GM12878 (cell line): ENCODE measurements around the gene ETHE1. TPM values are rescaled to one million over a fixed set of nuclear protein-coding genes. Genes with fewer than 3 reads are reported as not detected.

ENCODE experiments used
- ATAC-seq: fragments of 200-7000 bp; cut with Tn5 transposase; 3 replicates; pipeline ENCODE4 v1.9.1; 2020; ENCODE audit warnings: mild to moderate bottlenecking, moderate library complexity
- BruUV-seq: library from RNA; stranded (reverse); fragments of 400-500 nt; replicated peaks from 2 replicates; lab custom pipeline; 2021; lab: Mats Ljungman, UMichigan
- CTCF ChIA-PET: fragments of 300-600 bp; sonication (Branson Sonifier 250); formaldehyde crosslinking; extraction: SDS; loops from one replicate; lab custom pipeline; 2021; ENCODE audit warnings: inconsistent platforms; lab: Yijun Ruan, JAX
- POLR2A ChIA-PET: fragments of 350-600 bp; formaldehyde crosslinking; extraction: SDS; loops from one replicate; lab custom pipeline; 2021; ENCODE audit warnings: inconsistent platforms; lab: Charles Lee
- RAD21 ChIA-PET: fragments of 300-600 bp; sonication (Branson Sonifier 250); formaldehyde crosslinking; loops from one replicate; lab custom pipeline; 2023; ENCODE audit warnings: antibody characterized with exemption; ENCODE audit not compliant: unreplicated experiment; lab: Charles Lee
- SMC1A ChIA-PET: fragments of 300-600 bp; sonication (Branson Sonifier 250); formaldehyde crosslinking; loops from one replicate; lab custom pipeline; 2023; ENCODE audit not compliant: unreplicated experiment, uncharacterized antibody; lab: Charles Lee
- DNase-seq: peaks from one replicate; pipeline ENCODE4 v3.0.0-alpha.2; 2011; ENCODE audit warnings: low read depth, low spot score
- FAIRE-seq: peaks from 3 replicates; lab custom pipeline; 2011; peaks lifted over from hg19 to GRCh38; lab: Jason Lieb, UNC
- H2AFZ ChIP-seq: 2 replicates; pipeline ENCODE4 v1.6.0; 2011; ENCODE audit warnings: low read depth, low read length, control low read depth; ENCODE audit not compliant: control insufficient read depth
- H3K27ac ChIP-seq: 2 replicates; pipeline ENCODE4 v1.5.1; 2011; ENCODE audit warnings: control low read depth; ENCODE audit not compliant: control insufficient read depth, insufficient read depth
- H3K27me3 ChIP-seq, 2 experiments: replicated peaks in 1 of 2; 2 replicates each; pipeline versions ENCODE4 v1.6.0 to v1.6.1; 2011; ENCODE audit warnings: low read length in 1 of 2; ENCODE audit not compliant: control insufficient read depth in 2 of 2, insufficient read depth in 2 of 2
- H3K36me3 ChIP-seq, 2 experiments: 2 replicates each; pipeline ENCODE4 v1.5.1; 2011; ENCODE audit warnings: low read length in 1 of 2; ENCODE audit not compliant: control insufficient read depth in 2 of 2, insufficient read depth in 2 of 2
- H3K4me1 ChIP-seq: 2 replicates; pipeline ENCODE4 v1.6.1; 2011; ENCODE audit warnings: mild to moderate bottlenecking, low read length, moderate library complexity, mixed read lengths; ENCODE audit not compliant: control insufficient read depth, insufficient read depth
- H3K4me2 ChIP-seq: 2 replicates; pipeline ENCODE4 v1.6.0; 2011; ENCODE audit warnings: control low read depth; ENCODE audit not compliant: control insufficient read depth, insufficient read depth
- H3K4me3 ChIP-seq: fragments of 200-600 bp; sonication (generic); 2 replicates; pipeline ENCODE4 v1.5.1; 2016
- H3K79me2 ChIP-seq: 2 replicates; pipeline ENCODE4 v1.6.0; 2011; ENCODE audit warnings: low read length; ENCODE audit not compliant: control insufficient read depth, insufficient read depth
- H3K9ac ChIP-seq: 2 replicates; pipeline ENCODE4 v1.8.0; 2011; ENCODE audit warnings: low read length, control low read depth, mixed read lengths; ENCODE audit not compliant: control insufficient read depth, insufficient read depth
- H3K9me3 ChIP-seq: replicated peaks from 3 replicates; pipeline ENCODE4 v1.5.1; 2011; ENCODE audit warnings: mild to moderate bottlenecking, low read length; ENCODE audit not compliant: control insufficient read depth, insufficient read depth
- H4K20me1 ChIP-seq: 2 replicates; pipeline ENCODE4 v1.6.0; 2011; ENCODE audit not compliant: control insufficient read depth, insufficient read depth
- BCL11A ChIP-seq: IDR thresholded peaks from 2 replicates; pipeline ENCODE4 v1.6.1; 2011; ENCODE audit warnings: low read depth, low read length
- CEBPB ChIP-seq, 2 experiments: fragments of 150-350 bp in 1 of 2; IDR thresholded peaks; 2 replicates each; pipeline ENCODE4 v1.6.1; 2012 to 2014; ENCODE audit warnings: low read depth in 2 of 2, low read length in 2 of 2, borderline replicate concordance in 1 of 2, inconsistent platforms in 1 of 2
- EP300 ChIP-seq, 2 experiments: fragments of 150-350 bp in 1 of 2; IDR thresholded peaks; 2 replicates each; pipeline ENCODE4 v1.6.1; 2011 to 2012; ENCODE audit warnings: low read depth in 2 of 2, low read length in 2 of 2, borderline replicate concordance in 1 of 2, improper control_type of control experiment in 1 of 2, inconsistent platforms in 1 of 2; ENCODE audit not compliant: control insufficient read depth in 1 of 2
- FOXK2 ChIP-seq: fragments of 450-650 bp; IDR thresholded peaks from 2 replicates; pipeline ENCODE4 v1.6.1; 2017; ENCODE audit warnings: mild to moderate bottlenecking, moderate library complexity
- GABPA ChIP-seq: IDR thresholded peaks from 2 replicates; pipeline ENCODE4 v1.6.1; 2014; ENCODE audit warnings: antibody characterized with exemption, low read depth, mild to moderate bottlenecking, inconsistent platforms
- GATAD2B ChIP-seq: fragments of 450-650 bp; conservative IDR thresholded peaks from 2 replicates; pipeline ENCODE4 v1.6.1; 2017; ENCODE audit warnings: low read depth, mild to moderate bottlenecking, moderate library complexity
- JUNB ChIP-seq: IDR thresholded peaks from 2 replicates; pipeline ENCODE4 v1.6.1; 2016; ENCODE audit warnings: antibody characterized with exemption, mild to moderate bottlenecking
- POLR2A ChIP-seq: IDR thresholded peaks from 2 replicates; pipeline ENCODE4 v1.6.1; 2011; ENCODE audit warnings: low read depth, mild to moderate bottlenecking, low read length
- SIN3A ChIP-seq: IDR thresholded peaks from 2 replicates; pipeline ENCODE4 v1.6.1; 2012; ENCODE audit warnings: low read depth, low read length, improper control_type of control experiment
- SP1 ChIP-seq: IDR thresholded peaks from one replicate; pipeline ENCODE4 v1.6.1; 2011; ENCODE audit warnings: low read depth, low read length
- SREBF1 ChIP-seq: IDR thresholded peaks from 2 replicates; pipeline ENCODE4 v1.6.1; 2012; ENCODE audit warnings: mild to moderate bottlenecking, low read length
- YBX1 ChIP-seq: fragments of 450-650 bp; IDR thresholded peaks from 2 replicates; pipeline ENCODE4 v1.6.1; 2016; ENCODE audit warnings: antibody characterized with exemption
- WGBS: methylation state at CpG from one replicate; pipeline ENCODE4 v1.1.6; 2016; ENCODE audit warnings: low lambda C conversion rate; ENCODE audit not compliant: insufficient replicate concordance, insufficient coverage; ENCODE audit errors: missing lambda C conversion rate; 5-methylcytosine and 5-hydroxymethylcytosine counted together
- in situ Hi-C: fragments of 300-500 bp; cut with MboI; formaldehyde crosslinking; loops from 9 replicates; pipeline ENCODE4 v1.14.3; 2018; ENCODE audit warnings: mixed read lengths
- intact Hi-C: fragments of 100-400 bp; cut with micrococcal nuclease; formaldehyde crosslinking; loops from one replicate; pipeline ENCODE4 v1.14.2; 2022; ENCODE audit not compliant: unreplicated experiment
- polyA plus RNA-seq, 11 experiments: library from polyadenylated mRNA; depleted of rRNA in 4 of 11; unstranded in 6 of 11; stranded (reverse) in 5 of 11; fragments of >200 nt; fragmentation: Nextera tagmentation in 4 of 11; fragmentation: Illumina TruSeq in 1 of 11; extraction: Ambion mirVana in 4 of 11; extraction: Trizol in 1 of 11; gene quantifications; 1 replicate in 1 of 11; 2 replicates in 10 of 11; pipeline versions ENCODE4 v1.2.1 to v1.2.3, GENCODE V29; 2011 to 2016; ENCODE audit warnings: inconsistent platforms in 2 of 11, missing spikeins in 2 of 11, low read depth in 1 of 11
- total RNA-seq, 4 experiments: library from RNA; depleted of rRNA in 3 of 4; stranded (reverse); fragments of >200 nt in 3 of 4; fragmentation: Illumina TruSeq in 1 of 4; extraction: Trizol in 1 of 4; gene quantifications; 2 replicates each; pipeline versions ENCODE4 v1.2.1 to v1.2.3, GENCODE V29; 2013 to 2021
- TF ChIP-seq, protein P1 (sequence below): IDR thresholded peaks from 2 replicates; pipeline ENCODE4 v1.6.1; 2011; ENCODE audit warnings: borderline replicate concordance, low read depth, mild to moderate bottlenecking, moderate library complexity, low read length; ENCODE audit not compliant: insufficient read depth, poor library complexity, severe bottlenecking
- TF ChIP-seq, protein P2 (sequence below): fragments of 450-650 bp; IDR thresholded peaks from 2 replicates; pipeline ENCODE4 v1.6.1; 2017; ENCODE audit warnings: low read depth, mild to moderate bottlenecking, moderate library complexity

Gene ETHE1
- total and polyA plus RNA-seq, 10 of the 15 experiments (the other 5 are each of a cell fraction or from before 2014, with no cell fraction given) = 22.1 to 155 (median 52.7) TPM

DNA sequence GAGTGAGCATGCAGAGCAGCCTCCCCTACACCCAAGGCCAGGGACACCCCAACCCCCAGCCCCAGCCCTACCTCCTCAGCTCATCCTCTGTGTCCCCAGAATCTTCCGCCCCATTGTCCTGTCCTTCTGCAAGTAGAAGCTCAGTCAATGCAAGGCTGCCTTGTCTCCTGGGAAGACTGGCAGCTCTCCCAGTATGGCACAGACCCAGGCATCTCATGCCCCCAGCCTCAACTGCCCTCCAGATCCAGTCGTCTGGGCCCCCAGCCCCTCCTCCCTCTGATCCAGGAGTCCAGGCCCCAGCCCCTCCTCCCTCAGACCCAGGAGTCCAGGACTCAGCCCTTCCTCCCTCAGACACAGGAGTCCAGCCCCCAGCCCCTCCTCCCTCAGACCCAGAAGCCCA, 19.0 kb upstream of the ETHE1 start:
- ChIA-PET CTCF (no interaction called here), RAD21 (no interaction called here)
- H3K9ac ChIP-seq = no peak overlapping the region
- no peaks in the 10 kb centered on the region for H3K79me2 ChIP-seq
- BruUV-seq = no TSS peak
- H3K4me1 ChIP-seq = no peaks in the 10 kb centered on the region
- H3K4me3 ChIP-seq = no peak overlapping the region
- no peak for FAIRE-seq
- ATAC-seq = no peak
- in situ Hi-C loops = no loop called here
- intact Hi-C loops = no loop called here
- no peaks in the 10 kb centered on the region for H4K20me1 ChIP-seq
- H3K4me2 ChIP-seq = no peak overlapping the region
- H2AFZ ChIP-seq = no peak overlapping the region
- no peak for TF ChIP-seq SREBF1
- no peak for TF ChIP-seq BCL11A
- TF ChIP-seq CEBPB (IDR thresholded peaks at IDR 0.05; ENCODE audit: borderline replicate concordance in 1 of 2, low read depth in 2 of 2, low read length in 2 of 2) = no peak
- TF ChIP-seq YBX1 = no peak
- TF ChIP-seq SIN3A = no peak
- no peak for TF ChIP-seq SP1
- no peak for TF ChIP-seq POLR2A
- TF ChIP-seq, protein P1, sequence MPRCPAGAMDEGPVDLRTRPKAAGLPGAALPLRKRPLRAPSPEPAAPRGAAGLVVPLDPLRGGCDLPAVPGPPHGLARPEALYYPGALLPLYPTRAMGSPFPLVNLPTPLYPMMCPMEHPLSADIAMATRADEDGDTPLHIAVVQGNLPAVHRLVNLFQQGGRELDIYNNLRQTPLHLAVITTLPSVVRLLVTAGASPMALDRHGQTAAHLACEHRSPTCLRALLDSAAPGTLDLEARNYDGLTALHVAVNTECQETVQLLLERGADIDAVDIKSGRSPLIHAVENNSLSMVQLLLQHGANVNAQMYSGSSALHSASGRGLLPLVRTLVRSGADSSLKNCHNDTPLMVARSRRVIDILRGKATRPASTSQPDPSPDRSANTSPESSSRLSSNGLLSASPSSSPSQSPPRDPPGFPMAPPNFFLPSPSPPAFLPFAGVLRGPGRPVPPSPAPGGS = no peak
- TF ChIP-seq, all 136 proteins: peak for 0
- ChIA-PET POLR2A (interaction anchor here (0.6 kb wide), 1 partner anchor 21 kb away, joined by 3 read pairs; no protein-coding TSS in a partner anchor), SMC1A (no interaction called here)
- no peak for DNase-seq
- Histone ChIP-seq H3K27ac (no peak overlapping the region), H3K36me3 (peaks cover 8 to 13% of the 10 kb centered on the region in 2 experiments), H3K9me3 (no peaks in the 10 kb centered on the region), H3K27me3 (no peaks in the 10 kb centered on the region)
- WGBS = 100% methylated on average over 2 of the region's 2 CpGs

DNA sequence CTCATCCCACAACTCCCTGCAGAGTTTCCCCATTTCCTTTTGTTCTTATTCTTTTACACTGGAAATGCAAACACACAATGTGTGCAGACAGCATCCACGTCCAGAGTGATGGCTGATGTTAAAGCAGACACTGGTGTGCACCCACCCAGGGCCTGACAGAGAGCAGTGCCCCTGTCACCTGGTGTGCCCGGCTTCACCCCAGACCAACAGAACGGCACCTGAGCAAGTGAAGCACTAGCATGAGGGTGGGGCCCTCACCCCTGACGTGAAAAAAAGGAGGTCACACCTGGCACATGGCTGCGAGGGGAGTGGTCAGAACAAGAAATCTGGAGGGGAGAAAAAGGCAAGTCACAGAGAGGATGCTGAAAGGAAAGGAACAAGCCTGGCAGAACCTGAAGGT, 18.3 kb upstream of the ETHE1 start:
- Histone ChIP-seq H2AFZ (no peak overlapping the region), H3K9ac (no peak overlapping the region), H3K4me2 (no peak overlapping the region), H4K20me1 (no peaks in the 10 kb centered on the region), H3K79me2 (no peaks in the 10 kb centered on the region), H3K36me3 (peaks cover 8 to 13% of the 10 kb centered on the region in 2 experiments), H3K27me3 (no peaks in the 10 kb centered on the region), H3K4me1 (no peaks in the 10 kb centered on the region), H3K27ac (no peak overlapping the region), H3K4me3 (no peak overlapping the region), H3K9me3 (no peaks in the 10 kb centered on the region)
- intact Hi-C loops (no loop called here), in situ Hi-C loops (no loop called here)
- POLR2A ChIA-PET = no interaction called here
- CTCF ChIA-PET = interaction anchor here (0.6 to 1.6 kb wide), 2 partner anchors 119 to 331 kb away, joined by 3 to 5 read pairs; no protein-coding TSS in a partner anchor
- BruUV-seq = no TSS peak
- DNase-seq = no peak
- RAD21 ChIA-PET = no interaction called here
- FAIRE-seq = no peak
- 91% methylated on average over 5 of the region's 5 CpGs for WGBS
- ATAC-seq = no peak
- SMC1A ChIA-PET = interaction anchor here (1.0 kb wide), 1 partner anchor 10 kb away, joined by 3 read pairs; no protein-coding TSS in a partner anchor
- no peak for TF ChIP-seq EP300 (IDR thresholded peaks at IDR 0.05; ENCODE audit: borderline replicate concordance in 1 of 2, control insufficient read depth in 1 of 2, low read depth in 2 of 2, low read length in 2 of 2)
- TF ChIP-seq FOXK2 = no peak
- no peak for TF ChIP-seq GATAD2B
- TF ChIP-seq JUNB = no peak
- TF ChIP-seq, protein P2, sequence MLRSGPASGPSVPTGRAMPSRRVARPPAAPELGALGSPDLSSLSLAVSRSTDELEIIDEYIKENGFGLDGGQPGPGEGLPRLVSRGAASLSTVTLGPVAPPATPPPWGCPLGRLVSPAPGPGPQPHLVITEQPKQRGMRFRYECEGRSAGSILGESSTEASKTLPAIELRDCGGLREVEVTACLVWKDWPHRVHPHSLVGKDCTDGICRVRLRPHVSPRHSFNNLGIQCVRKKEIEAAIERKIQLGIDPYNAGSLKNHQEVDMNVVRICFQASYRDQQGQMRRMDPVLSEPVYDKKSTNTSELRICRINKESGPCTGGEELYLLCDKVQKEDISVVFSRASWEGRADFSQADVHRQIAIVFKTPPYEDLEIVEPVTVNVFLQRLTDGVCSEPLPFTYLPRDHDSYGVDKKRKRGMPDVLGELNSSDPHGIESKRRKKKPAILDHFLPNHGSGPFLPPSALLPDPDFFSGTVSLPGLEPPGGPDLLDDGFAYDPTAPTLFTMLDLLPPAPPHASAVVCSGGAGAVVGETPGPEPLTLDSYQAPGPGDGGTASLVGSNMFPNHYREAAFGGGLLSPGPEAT = no peak
- no peak for TF ChIP-seq GABPA
